ENCODE measurements around the gene WSCD1.
A peak's percentile ranks its signal among the peaks of the same experiment; 100 is the strongest.

The WSCD1 gene

GRCh38 chr17:6061290-6061689, 8.9 kb upstream of the WSCD1 start:
- DNase-seq, result no peak

- DNase-seq, result no peak
Observed at GRCh38 chr17:6064868-6065267, 5.3 kb upstream of the WSCD1 start.

- DNase-seq, result no peak
Observed at GRCh38 chr17:6065351-6065750, 4.8 kb upstream of the WSCD1 start.

GRCh38 chr17:6066183-6066948, 3.8 kb upstream of the WSCD1 start:
- DNase-seq, result no peak

GRCh38 chr17:6067060-6067459, 3.1 kb upstream of the WSCD1 start:
- no peak for DNase-seq

GRCh38 chr17:6070430-6070912, 292 bp downstream of the WSCD1 start:
- DNase-seq, result no peak

GRCh38 chr17:6070913-6071511, 833 bp downstream of the WSCD1 start:
- peak; percentile 4 for DNase-seq

- DNase-seq, result no peak
Observed at GRCh38 chr17:6071528-6072065, 1.4 kb downstream of the WSCD1 start.

- no peak for DNase-seq
Observed at GRCh38 chr17:6072157-6072556, 2.0 kb downstream of the WSCD1 start.

- no peak for DNase-seq
Observed at GRCh38 chr17:6072611-6073010, 2.4 kb downstream of the WSCD1 start.

GRCh38 chr17:6073620-6074019, 3.4 kb downstream of the WSCD1 start:
- DNase-seq, result no peak

- no peak for DNase-seq
Observed at GRCh38 chr17:6075050-6075449, 4.9 kb downstream of the WSCD1 start.

- DNase-seq, result no peak
Observed at GRCh38 chr17:6075845-6076244, 5.7 kb downstream of the WSCD1 start.

GRCh38 chr17:6077752-6078151, 7.6 kb downstream of the WSCD1 start:
- no peak for DNase-seq

GRCh38 chr17:6078458-6078871, 8.3 kb downstream of the WSCD1 start:
- no peak for DNase-seq

- no peak for DNase-seq
Observed at GRCh38 chr17:6079155-6079888, 9.1 kb downstream of the WSCD1 start.

- DNase-seq, result no peak
Observed at GRCh38 chr17:6079960-6080359, 9.8 kb downstream of the WSCD1 start.

- no peak for DNase-seq
Observed at GRCh38 chr17:6080711-6081430, 10.7 kb downstream of the WSCD1 start.

- no peak for DNase-seq
Observed at GRCh38 chr17:6082335-6082734, 12.2 kb downstream of the WSCD1 start.

GRCh38 chr17:6084311-6085161, 14.4 kb downstream of the WSCD1 start:
- DNase-seq, result no peak

- no peak for DNase-seq
Observed at GRCh38 chr17:6085812-6086211, 15.6 kb downstream of the WSCD1 start.

All from hematopoietic multipotent progenitor cell treated with erythropoietin and hydrocortisone succinate and interleukin-3 and kit ligand, for 6 days (in vitro differentiated cells).